ENCODE results near the gene C17orf78. TPM values are rescaled to one million over a fixed set of nuclear protein-coding genes. Genes with fewer than 3 reads are reported as not detected.

Gene C17orf78
- polyA plus RNA-seq, 1 of the 3 experiments (the other 2 are of a cell fraction), result not detected

DNA sequence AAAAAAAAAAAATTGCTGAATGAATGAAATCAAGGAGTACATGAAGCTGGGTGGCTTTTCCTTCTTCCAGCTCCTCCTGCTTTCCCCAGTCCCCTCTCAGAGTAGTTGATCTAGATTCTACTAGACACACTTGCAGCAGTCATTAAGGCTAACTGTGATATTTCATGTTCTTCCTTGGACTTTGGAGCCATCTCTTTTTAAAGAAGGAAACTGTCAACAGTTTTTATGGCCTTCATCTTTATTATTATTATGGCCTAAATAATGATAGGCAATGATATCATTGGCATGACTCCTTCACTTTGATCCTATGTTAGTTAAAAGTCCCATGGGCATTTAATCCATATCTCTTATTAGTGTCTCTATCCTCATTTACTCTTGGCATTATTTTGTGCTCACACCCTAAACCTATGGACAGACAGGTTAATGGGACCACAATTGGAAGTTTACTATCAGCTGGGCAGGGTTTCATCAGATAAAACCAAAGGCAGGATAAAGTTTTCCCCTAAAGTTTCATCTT is 9.7 kb downstream of the C17orf78 start (continued):
- TF ChIP-seq, protein P1, sequence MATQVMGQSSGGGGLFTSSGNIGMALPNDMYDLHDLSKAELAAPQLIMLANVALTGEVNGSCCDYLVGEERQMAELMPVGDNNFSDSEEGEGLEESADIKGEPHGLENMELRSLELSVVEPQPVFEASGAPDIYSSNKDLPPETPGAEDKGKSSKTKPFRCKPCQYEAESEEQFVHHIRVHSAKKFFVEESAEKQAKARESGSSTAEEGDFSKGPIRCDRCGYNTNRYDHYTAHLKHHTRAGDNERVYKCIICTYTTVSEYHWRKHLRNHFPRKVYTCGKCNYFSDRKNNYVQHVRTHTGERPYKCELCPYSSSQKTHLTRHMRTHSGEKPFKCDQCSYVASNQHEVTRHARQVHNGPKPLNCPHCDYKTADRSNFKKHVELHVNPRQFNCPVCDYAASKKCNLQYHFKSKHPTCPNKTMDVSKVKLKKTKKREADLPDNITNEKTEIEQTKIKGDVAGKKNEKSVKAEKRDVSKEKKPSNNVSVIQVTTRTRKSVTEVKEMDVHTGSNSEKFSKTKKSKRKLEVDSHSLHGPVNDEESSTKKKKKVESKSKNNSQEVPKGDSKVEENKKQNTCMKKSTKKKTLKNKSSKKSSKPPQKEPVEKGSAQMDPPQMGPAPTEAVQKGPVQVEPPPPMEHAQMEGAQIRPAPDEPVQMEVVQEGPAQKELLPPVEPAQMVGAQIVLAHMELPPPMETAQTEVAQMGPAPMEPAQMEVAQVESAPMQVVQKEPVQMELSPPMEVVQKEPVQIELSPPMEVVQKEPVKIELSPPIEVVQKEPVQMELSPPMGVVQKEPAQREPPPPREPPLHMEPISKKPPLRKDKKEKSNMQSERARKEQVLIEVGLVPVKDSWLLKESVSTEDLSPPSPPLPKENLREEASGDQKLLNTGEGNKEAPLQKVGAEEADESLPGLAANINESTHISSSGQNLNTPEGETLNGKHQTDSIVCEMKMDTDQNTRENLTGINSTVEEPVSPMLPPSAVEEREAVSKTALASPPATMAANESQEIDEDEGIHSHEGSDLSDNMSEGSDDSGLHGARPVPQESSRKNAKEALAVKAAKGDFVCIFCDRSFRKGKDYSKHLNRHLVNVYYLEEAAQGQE (IDR thresholded peaks at IDR 0.05; ENCODE audit: low read depth, low read length), result no peak
- TF ChIP-seq, protein P2, sequence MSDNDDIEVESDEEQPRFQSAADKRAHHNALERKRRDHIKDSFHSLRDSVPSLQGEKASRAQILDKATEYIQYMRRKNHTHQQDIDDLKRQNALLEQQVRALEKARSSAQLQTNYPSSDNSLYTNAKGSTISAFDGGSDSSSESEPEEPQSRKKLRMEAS (IDR thresholded peaks at IDR 0.05; ENCODE audit: low read depth), result no peak
- TF ChIP-seq, protein P3, sequence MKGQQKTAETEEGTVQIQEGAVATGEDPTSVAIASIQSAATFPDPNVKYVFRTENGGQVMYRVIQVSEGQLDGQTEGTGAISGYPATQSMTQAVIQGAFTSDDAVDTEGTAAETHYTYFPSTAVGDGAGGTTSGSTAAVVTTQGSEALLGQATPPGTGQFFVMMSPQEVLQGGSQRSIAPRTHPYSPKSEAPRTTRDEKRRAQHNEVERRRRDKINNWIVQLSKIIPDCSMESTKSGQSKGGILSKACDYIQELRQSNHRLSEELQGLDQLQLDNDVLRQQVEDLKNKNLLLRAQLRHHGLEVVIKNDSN (IDR thresholded peaks at IDR 0.05; ENCODE audit: borderline replicate concordance, low read depth), result no peak
- TF ChIP-seq FOXM1 (IDR thresholded peaks at IDR 0.05; ENCODE audit: low read depth) (no peak), CHD2 (IDR thresholded peaks at IDR 0.05; ENCODE audit: low read length, partially characterized antibody) (no peak), GABPA (IDR thresholded peaks at IDR 0.05; ENCODE audit: low read depth) (no peak)
- TF ChIP-seq, protein P4, sequence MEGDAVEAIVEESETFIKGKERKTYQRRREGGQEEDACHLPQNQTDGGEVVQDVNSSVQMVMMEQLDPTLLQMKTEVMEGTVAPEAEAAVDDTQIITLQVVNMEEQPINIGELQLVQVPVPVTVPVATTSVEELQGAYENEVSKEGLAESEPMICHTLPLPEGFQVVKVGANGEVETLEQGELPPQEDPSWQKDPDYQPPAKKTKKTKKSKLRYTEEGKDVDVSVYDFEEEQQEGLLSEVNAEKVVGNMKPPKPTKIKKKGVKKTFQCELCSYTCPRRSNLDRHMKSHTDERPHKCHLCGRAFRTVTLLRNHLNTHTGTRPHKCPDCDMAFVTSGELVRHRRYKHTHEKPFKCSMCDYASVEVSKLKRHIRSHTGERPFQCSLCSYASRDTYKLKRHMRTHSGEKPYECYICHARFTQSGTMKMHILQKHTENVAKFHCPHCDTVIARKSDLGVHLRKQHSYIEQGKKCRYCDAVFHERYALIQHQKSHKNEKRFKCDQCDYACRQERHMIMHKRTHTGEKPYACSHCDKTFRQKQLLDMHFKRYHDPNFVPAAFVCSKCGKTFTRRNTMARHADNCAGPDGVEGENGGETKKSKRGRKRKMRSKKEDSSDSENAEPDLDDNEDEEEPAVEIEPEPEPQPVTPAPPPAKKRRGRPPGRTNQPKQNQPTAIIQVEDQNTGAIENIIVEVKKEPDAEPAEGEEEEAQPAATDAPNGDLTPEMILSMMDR (IDR thresholded peaks at IDR 0.05), result no peak
- TF ChIP-seq, protein P5, sequence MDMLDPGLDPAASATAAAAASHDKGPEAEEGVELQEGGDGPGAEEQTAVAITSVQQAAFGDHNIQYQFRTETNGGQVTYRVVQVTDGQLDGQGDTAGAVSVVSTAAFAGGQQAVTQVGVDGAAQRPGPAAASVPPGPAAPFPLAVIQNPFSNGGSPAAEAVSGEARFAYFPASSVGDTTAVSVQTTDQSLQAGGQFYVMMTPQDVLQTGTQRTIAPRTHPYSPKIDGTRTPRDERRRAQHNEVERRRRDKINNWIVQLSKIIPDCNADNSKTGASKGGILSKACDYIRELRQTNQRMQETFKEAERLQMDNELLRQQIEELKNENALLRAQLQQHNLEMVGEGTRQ (IDR thresholded peaks at IDR 0.05; ENCODE audit: borderline replicate concordance, low read depth, low read length), result no peak

DNA sequence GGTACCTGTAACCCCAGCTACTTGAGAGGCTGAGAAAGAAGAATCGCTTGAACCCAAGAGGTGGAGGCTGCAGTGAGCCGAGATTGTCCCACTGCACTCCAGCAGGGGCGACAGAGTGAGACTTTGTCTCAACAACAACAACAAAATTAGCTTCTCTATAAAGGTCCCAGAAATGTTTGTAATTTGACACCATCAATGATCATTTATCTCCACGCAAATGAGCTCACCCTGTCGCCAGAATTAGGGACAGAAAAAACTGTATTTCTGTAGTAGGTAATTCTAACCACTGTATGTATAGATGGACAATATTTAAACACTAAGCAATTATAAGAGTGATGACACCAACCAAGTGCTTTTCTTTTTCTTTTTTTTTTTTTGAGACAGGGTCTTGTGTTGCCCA is 10.7 kb downstream of the C17orf78 start:
- H3K36me3 ChIP-seq (replicated peaks in 1 of 2; ENCODE audit: control insufficient read depth in 1 of 2, insufficient read depth in 2 of 2, low read length in 1 of 2), result no peaks in the 10 kb centered on the region
- H3K4me1 ChIP-seq (ENCODE audit: control insufficient read depth in 1 of 2, insufficient read depth in 2 of 2, low read depth in 1 of 2, low read length in 1 of 2), result peaks cover 2 to 17% of the 10 kb centered on the region in 2 experiments; a peak in 3 of 4 replicates
- H3K9ac ChIP-seq, result no peak overlapping the region
- no peak overlapping the region for H3K27ac ChIP-seq (ENCODE audit: low read depth in 2 of 2, low read length in 1 of 2)
- peaks cover 3% of the 10 kb centered on the region; the same call in 1 of the 2 replicates for H3K79me2 ChIP-seq (ENCODE audit: insufficient read depth)
- H4K20me1 ChIP-seq (ENCODE audit: insufficient read depth), result no peaks in the 10 kb centered on the region
- H3K27me3 ChIP-seq (ENCODE audit: insufficient read depth), result no peaks in the 10 kb centered on the region
- DNase-seq, result no peak
- H3K9me2 ChIP-seq, result no peaks in the 10 kb centered on the region
- H3K9me3 ChIP-seq, result no peaks in the 10 kb centered on the region
- no peak overlapping the region for H2AFZ ChIP-seq (ENCODE audit: low read depth)
- no peak overlapping the region for H3K4me2 ChIP-seq
- TF ChIP-seq, protein P6, sequence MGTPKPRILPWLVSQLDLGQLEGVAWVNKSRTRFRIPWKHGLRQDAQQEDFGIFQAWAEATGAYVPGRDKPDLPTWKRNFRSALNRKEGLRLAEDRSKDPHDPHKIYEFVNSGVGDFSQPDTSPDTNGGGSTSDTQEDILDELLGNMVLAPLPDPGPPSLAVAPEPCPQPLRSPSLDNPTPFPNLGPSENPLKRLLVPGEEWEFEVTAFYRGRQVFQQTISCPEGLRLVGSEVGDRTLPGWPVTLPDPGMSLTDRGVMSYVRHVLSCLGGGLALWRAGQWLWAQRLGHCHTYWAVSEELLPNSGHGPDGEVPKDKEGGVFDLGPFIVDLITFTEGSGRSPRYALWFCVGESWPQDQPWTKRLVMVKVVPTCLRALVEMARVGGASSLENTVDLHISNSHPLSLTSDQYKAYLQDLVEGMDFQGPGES (IDR thresholded peaks at IDR 0.05; ENCODE audit: low read depth, low read length), result no peak
- TF ChIP-seq, protein P7, sequence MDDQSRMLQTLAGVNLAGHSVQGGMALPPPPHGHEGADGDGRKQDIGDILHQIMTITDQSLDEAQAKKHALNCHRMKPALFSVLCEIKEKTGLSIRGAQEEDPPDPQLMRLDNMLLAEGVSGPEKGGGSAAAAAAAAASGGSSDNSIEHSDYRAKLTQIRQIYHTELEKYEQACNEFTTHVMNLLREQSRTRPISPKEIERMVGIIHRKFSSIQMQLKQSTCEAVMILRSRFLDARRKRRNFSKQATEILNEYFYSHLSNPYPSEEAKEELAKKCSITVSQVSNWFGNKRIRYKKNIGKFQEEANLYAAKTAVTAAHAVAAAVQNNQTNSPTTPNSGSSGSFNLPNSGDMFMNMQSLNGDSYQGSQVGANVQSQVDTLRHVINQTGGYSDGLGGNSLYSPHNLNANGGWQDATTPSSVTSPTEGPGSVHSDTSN (IDR thresholded peaks at IDR 0.05), result no peak
- TF ChIP-seq MEF2A (IDR thresholded peaks at IDR 0.05; ENCODE audit: borderline replicate concordance, low read depth) (no peak), SIN3A (IDR thresholded peaks at IDR 0.05; ENCODE audit: borderline replicate concordance, low read depth, low read length) (no peak), TAF1 (IDR thresholded peaks at IDR 0.05; ENCODE audit: borderline replicate concordance, low read depth, low read length) (no peak), GABPA (IDR thresholded peaks at IDR 0.05; ENCODE audit: low read depth) (no peak), NFIC (IDR thresholded peaks at IDR 0.05; ENCODE audit: borderline replicate concordance) (no peak), JUND (IDR thresholded peaks at IDR 0.05) (no peak), EZH2phosphoT487 (IDR thresholded peaks at IDR 0.05; ENCODE audit: borderline replicate concordance, low read depth) (no peak), NRF1 (IDR thresholded peaks at IDR 0.05; ENCODE audit: low read depth, low read length) (no peak)
- TF ChIP-seq, protein P3 (IDR thresholded peaks at IDR 0.05; ENCODE audit: borderline replicate concordance, low read depth), result no peak
- TF ChIP-seq, protein P2 (IDR thresholded peaks at IDR 0.05; ENCODE audit: low read depth), result no peak
- H3F3A ChIP-seq (replicated peaks; ENCODE audit: insufficient read depth), result no peaks in the 10 kb centered on the region
- no peak overlapping the region for H3K4me3 ChIP-seq (ENCODE audit: low read depth in 2 of 2, low read length in 1 of 2)
- 93% methylated on average over 5 of the region's 5 CpGs for WGBS (ENCODE audit: low lambda C conversion rate)
- ChIA-PET POLR2A (no interaction called here), CTCF (interaction anchor here (0.6 to 9.7 kb wide), 3 partner anchors 11 to 1841 kb away, joined by 4 to 101 read pairs (median 9); partner anchors contain the start of gene C17orf78)

Measured in SK-N-SH (cell line).